ENCODE results near the gene USP16.

DNA sequence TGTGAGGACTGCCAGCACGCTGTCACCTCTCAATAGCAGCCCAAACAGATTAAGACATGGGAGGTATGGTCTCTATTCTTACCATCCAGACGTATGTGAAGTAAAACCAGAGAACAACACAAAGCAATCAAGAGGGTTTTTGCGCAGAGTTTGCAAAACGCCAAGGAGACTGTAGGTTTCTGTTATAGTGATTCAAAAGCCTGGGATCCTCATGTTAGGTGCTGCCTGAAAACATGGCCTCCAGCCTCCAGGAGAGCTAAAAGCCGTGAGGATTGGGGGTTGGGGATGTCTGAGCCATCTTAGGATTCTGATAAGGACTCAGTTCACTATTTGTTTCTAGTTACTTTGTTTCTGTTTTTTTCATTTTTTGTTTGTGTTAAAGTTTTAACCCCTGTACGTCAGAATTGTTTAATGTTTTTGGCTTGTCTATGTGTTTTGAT, 53.2 kb downstream of the USP16 start:
- TF ChIP-seq, protein P1, sequence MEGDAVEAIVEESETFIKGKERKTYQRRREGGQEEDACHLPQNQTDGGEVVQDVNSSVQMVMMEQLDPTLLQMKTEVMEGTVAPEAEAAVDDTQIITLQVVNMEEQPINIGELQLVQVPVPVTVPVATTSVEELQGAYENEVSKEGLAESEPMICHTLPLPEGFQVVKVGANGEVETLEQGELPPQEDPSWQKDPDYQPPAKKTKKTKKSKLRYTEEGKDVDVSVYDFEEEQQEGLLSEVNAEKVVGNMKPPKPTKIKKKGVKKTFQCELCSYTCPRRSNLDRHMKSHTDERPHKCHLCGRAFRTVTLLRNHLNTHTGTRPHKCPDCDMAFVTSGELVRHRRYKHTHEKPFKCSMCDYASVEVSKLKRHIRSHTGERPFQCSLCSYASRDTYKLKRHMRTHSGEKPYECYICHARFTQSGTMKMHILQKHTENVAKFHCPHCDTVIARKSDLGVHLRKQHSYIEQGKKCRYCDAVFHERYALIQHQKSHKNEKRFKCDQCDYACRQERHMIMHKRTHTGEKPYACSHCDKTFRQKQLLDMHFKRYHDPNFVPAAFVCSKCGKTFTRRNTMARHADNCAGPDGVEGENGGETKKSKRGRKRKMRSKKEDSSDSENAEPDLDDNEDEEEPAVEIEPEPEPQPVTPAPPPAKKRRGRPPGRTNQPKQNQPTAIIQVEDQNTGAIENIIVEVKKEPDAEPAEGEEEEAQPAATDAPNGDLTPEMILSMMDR (IDR thresholded peaks at IDR 0.05): no peak
- TF ChIP-seq POLR2A (IDR thresholded peaks at IDR 0.05) (no peak), POLR2AphosphoS5 (IDR thresholded peaks at IDR 0.05) (no peak)

All from breast epithelium (tissue), 3 donors.